Stomach (tissue), 9 donors: ENCODE measurements around the gene COX19. TPM values are rescaled to one million over a fixed set of nuclear protein-coding genes. Genes with fewer than 3 reads are reported as not detected.
"Not testable (repeated sequence)": the region's sequence is repeated elsewhere in the genome, so short reads cannot be mapped to it uniquely, and the experiment has no call there.

Source experiments
- DNase-seq, 2 donors: peaks; one replicate each; pipeline versions ENCODE4 v3.0.0 to v3.0.0-alpha.2; 2013 to 2019
- H3K27ac ChIP-seq, 5 donors: fragments of 200-600 bp in 4 of 5; sonication (generic) in 4 of 5; one replicate each; pipeline ENCODE4 v1.5.1; 2013 to 2019; ENCODE audit warnings: mild to moderate bottlenecking in 1 of 5, moderate library complexity in 1 of 5
- H3K27me3 ChIP-seq, 3 donors: fragments of 200-600 bp; sonication (generic); one replicate each; pipeline ENCODE4 v1.5.1; 2017 to 2019; ENCODE audit warnings: mixed run types in 1 of 3
- H3K36me3 ChIP-seq, 4 donors: fragments of 200-600 bp; sonication (generic); 1 replicate in 3 of 4; 2 replicates in 1 of 4; pipeline ENCODE4 v1.5.1; 2016 to 2019
- H3K4me1 ChIP-seq, 4 donors: fragments of 200-600 bp; sonication (generic); one replicate each; pipeline ENCODE4 v1.5.1; 2016 to 2019
- H3K4me3 ChIP-seq, 4 donors: fragments of 200-600 bp; sonication (generic) in 3 of 4; one replicate each; pipeline ENCODE4 v1.5.1; 2016 to 2019; ENCODE audit warnings: mild to moderate bottlenecking in 1 of 4
- H3K9me3 ChIP-seq, 4 donors: fragments of 200-600 bp; sonication (generic); one replicate each; pipeline ENCODE4 v1.5.1; 2016 to 2019
- EP300 ChIP-seq: sonication (generic); formaldehyde crosslinking; IDR thresholded peaks from one replicate; pipeline ENCODE4 v1.6.1; 2017; ENCODE audit warnings: antibody characterized with exemption
- POLR2A ChIP-seq, 4 donors: fragments of 450-650 bp; IDR thresholded peaks; one replicate each; pipeline ENCODE4 v1.6.1; 2016; ENCODE audit warnings: antibody characterized with exemption in 4 of 4, control low read depth in 2 of 4, mild to moderate bottlenecking in 1 of 4, moderate library complexity in 1 of 4
- POLR2AphosphoS5 ChIP-seq, 3 donors: sonication (generic); formaldehyde crosslinking; IDR thresholded peaks; one replicate each; pipeline ENCODE4 v1.6.1; 2016; ENCODE audit warnings: antibody characterized with exemption in 3 of 3
- WGBS, 5 donors: extraction: QIAGEN DNeasy Blood & Tissue Kit in 3 of 5; methylation state at CpG; one replicate each; pipeline versions ENCODE4 v1.1.5 to v1.1.7; 2013 to 2018; 5-methylcytosine and 5-hydroxymethylcytosine counted together
- intact Hi-C: fragments of 100-400 bp; cut with DNase I; formaldehyde crosslinking; loops from one replicate; pipeline ENCODE4 v1.15.1; 2023; ENCODE audit warnings: low total_unique reads
- polyA plus RNA-seq, 3 donors: library from polyadenylated mRNA; stranded (reverse); fragments of 200-250 nt; gene quantifications; one replicate each; pipeline ENCODE4 v1.2.3, GENCODE V29; 2013
- total RNA-seq, 5 donors: library from RNA; depleted of rRNA; stranded (reverse); fragments of >200 nt; gene quantifications; one replicate each; pipeline versions ENCODE4 v1.1.0 to v1.2.3, GENCODE V29; 2014 to 2016
- TF ChIP-seq, protein P1 (sequence below), 7 experiments: fragments of 450-650 bp in 4 of 7; fragments of 200-600 bp in 3 of 7; sonication (generic) in 3 of 7; IDR thresholded peaks; one replicate each; pipeline ENCODE4 v1.5.1; 2016 to 2019; ENCODE audit warnings: antibody characterized with exemption in 7 of 7, control low read depth in 2 of 7, mild to moderate bottlenecking in 1 of 7
- donor health status: healthy with polysubstance abuse.
- donor health status: Bipolar disorder and iron deficiency.
- donor health status: healthy.

The COX19 gene
- total and polyA plus RNA-seq, 8 donors, result 2.3 to 26.6 (median 6.6) TPM

DNA sequence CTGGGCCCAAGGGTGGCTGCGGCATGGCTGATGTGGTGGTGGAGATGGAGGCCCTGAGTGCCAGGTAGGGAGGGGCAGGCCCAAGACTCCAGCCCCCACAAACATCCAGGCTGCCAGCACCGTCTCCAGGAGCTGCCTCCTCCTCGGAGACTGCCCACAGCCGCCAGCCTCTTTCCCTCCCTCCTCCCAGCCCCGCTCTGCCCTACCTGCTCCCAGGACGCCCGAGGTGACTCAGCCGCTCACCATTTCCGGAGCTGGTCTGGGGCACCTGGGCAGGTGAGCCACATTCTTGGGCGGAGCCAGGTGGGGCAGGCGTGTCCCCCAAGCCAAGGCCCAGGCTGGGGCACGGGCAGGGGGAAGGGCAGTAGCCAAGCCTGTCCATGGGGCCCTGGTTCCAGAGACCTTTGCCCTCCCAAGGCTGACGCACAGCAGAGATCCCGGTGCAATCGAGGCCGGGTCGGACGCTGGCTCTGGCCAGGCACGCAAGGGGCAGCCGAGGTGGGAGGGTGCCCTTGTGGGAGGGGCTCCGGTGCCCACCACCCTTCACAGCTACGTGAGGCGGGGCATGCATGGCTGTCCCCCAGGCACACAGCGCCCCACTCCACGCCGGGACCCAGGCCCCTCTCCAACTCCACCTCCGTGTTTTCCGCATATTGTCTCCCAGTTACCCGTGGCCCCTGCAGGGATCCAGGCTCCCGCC is 29.6 kb downstream of the COX19 start:
- peak overlapping the region; percentile 20 to 43 (median 28) for H3K4me3 ChIP-seq
- WGBS, 5 donors, result 26 to 61% (median 36%) methylated on average over 21 to 30 of the region's 30 CpGs
- peaks cover 0 to 45% (median 14%) of the 10 kb centered on the region in 4 donors for H3K4me1 ChIP-seq
- H3K27ac ChIP-seq, result peak overlapping the region; percentile 77 to 90 (median 85)
- TF ChIP-seq POLR2A (IDR thresholded peaks at IDR 0.05) (peak in 2 of 4 donors; percentile 43 to 64), POLR2AphosphoS5 (IDR thresholded peaks at IDR 0.05) (peak in 2 of 3 donors; percentile 88 to 95), EP300 (no peak)
- TF ChIP-seq, protein P1, sequence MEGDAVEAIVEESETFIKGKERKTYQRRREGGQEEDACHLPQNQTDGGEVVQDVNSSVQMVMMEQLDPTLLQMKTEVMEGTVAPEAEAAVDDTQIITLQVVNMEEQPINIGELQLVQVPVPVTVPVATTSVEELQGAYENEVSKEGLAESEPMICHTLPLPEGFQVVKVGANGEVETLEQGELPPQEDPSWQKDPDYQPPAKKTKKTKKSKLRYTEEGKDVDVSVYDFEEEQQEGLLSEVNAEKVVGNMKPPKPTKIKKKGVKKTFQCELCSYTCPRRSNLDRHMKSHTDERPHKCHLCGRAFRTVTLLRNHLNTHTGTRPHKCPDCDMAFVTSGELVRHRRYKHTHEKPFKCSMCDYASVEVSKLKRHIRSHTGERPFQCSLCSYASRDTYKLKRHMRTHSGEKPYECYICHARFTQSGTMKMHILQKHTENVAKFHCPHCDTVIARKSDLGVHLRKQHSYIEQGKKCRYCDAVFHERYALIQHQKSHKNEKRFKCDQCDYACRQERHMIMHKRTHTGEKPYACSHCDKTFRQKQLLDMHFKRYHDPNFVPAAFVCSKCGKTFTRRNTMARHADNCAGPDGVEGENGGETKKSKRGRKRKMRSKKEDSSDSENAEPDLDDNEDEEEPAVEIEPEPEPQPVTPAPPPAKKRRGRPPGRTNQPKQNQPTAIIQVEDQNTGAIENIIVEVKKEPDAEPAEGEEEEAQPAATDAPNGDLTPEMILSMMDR (IDR thresholded peaks at IDR 0.05), result no peak
- peak; percentile 94 to 96 for DNase-seq
- H3K27me3 ChIP-seq, result peaks cover 0 to 8% (median 0%) of the 10 kb centered on the region in 3 donors
- H3K36me3 ChIP-seq, result peaks cover 0 to 8% (median 0%) of the 10 kb centered on the region in 4 donors
- intact Hi-C loops, result no loop called here
- peaks cover 0 to 5% (median 0%) of the 10 kb centered on the region in 4 donors for H3K9me3 ChIP-seq

DNA sequence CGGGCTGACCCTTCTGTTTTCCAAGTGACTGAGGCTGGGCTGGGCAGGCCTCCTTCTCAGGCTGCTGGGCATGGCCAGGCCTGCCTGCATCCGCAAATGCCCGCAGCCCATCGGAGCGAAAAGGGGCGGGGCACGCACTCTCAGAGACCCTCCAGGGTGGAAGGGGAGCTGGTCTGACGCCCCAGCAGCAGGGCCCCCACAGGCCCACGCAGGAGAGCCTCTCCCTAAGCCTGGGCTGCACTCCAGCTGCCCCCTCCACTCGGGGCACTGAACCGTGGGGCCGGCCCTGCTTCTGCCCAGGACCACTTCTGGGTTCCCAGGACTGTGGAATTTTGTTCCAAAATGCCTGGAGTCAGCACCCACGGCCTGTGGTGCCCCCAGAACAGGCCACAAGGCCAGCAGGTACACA is 30.2 kb downstream of the COX19 start:
- intact Hi-C loops, result no loop called here
- WGBS, 5 donors, result 16 to 46% (median 31%) methylated on average over 4 to 13 of the region's 13 CpGs
- Histone ChIP-seq H3K4me3 (peak overlapping the region; percentile 20 to 43 (median 28)), H3K27ac (peak overlapping the region; percentile 77 to 90 (median 85)), H3K4me1 (peaks cover 0 to 40% (median 14%) of the 10 kb centered on the region in 4 donors), H3K9me3 (peaks cover 0 to 8% (median 0%) of the 10 kb centered on the region in 4 donors), H3K27me3 (peaks cover 0 to 8% (median 0%) of the 10 kb centered on the region in 3 donors), H3K36me3 (peaks cover 0 to 8% (median 0%) of the 10 kb centered on the region in 4 donors)
- TF ChIP-seq, protein P1 (IDR thresholded peaks at IDR 0.05), result no peak
- TF ChIP-seq EP300 (no peak), POLR2A (IDR thresholded peaks at IDR 0.05) (no peak), POLR2AphosphoS5 (IDR thresholded peaks at IDR 0.05) (no peak)
- no peak for DNase-seq

DNA sequence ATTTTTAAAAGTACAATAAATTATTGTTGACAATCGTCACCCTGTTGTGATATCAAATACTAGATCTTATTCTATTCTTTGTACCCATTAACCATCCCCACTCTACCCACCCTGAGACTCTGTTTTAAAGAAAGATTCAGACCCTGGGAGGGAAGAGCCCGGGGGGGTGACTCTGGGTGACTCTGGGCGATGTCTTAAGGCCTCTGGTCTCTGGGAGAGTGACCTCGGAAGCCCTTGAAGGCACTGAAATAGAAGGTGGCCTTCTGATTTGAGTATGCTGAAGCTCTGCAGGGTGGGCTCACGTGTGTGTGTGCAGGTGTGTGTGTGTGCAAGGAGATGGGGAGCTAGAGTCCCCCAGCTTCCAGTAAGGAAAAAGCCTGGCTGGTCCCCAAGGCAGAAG is 30.6 kb downstream of the COX19 start:
- WGBS, 5 donors, result 45 to 75% (median 52%) methylated on average over 5 of the region's 5 CpGs
- no peak for DNase-seq
- Histone ChIP-seq H3K9me3 (peaks cover 0 to 8% (median 0%) of the 10 kb centered on the region in 4 donors), H3K27ac (peak overlapping the region; percentile 77 to 90 (median 85)), H3K27me3 (peaks cover 0 to 6% (median 0%) of the 10 kb centered on the region in 3 donors), H3K36me3 (peaks cover 0 to 5% (median 0%) of the 10 kb centered on the region in 4 donors), H3K4me1 (peaks cover 0 to 36% (median 14%) of the 10 kb centered on the region in 4 donors), H3K4me3 (peak overlapping the region; percentile 20 to 43 (median 28))
- intact Hi-C loops, result no loop called here
- no peak for TF ChIP-seq POLR2A (IDR thresholded peaks at IDR 0.05)
- TF ChIP-seq, protein P1 (IDR thresholded peaks at IDR 0.05), result no peak
- no peak for TF ChIP-seq EP300
- no peak for TF ChIP-seq POLR2AphosphoS5 (IDR thresholded peaks at IDR 0.05)

DNA sequence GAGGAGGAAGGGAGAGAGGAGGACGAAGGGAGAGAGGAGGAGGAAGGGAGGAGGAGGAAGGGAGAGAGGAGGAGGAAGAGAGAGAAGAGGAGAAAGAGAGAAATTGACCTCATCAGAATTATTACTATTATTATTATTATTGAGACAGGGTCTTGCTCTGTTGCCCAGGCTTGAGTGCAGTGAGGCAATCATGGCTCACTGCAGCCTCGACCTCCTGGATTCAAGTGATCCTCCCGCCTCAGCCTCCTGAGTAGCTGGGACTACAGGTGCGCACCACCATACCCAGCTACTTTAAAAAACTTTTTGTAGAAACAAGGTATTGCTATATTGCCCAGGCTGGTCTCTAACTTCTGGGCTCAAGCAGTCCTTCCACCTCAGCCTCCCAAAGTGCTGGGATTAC is 31.6 kb downstream of the COX19 start:
- DNase-seq, H3K4me3 ChIP-seq, intact Hi-C loops, H3K27ac ChIP-seq, H3K27me3 ChIP-seq, H3K9me3 ChIP-seq, H3K36me3 ChIP-seq: not testable (repeated sequence)
- WGBS, 5 donors, result 79 to 93% (median 88%) methylated on average over 4 of the region's 4 CpGs
- H3K4me1 ChIP-seq, result peaks cover 0 to 27% (median 10%) of the 10 kb centered on the region in 4 donors
